Panc1 (cell line): ENCODE results near the gene RNF167. TPM values are rescaled to one million over a fixed set of nuclear protein-coding genes. Genes with fewer than 3 reads are reported as not detected.

Experiments used
- ATAC-seq: fragments of 200-7000 bp; cut with Tn5 transposase; 2 replicates; pipeline ENCODE4 v1.9.1; 2020; ENCODE audit warnings: mild to moderate bottlenecking, moderate library complexity
- BruUV-seq: library from RNA; stranded (reverse); fragments of 400-500 nt; replicated peaks from 2 replicates; lab custom pipeline; 2021; lab: Mats Ljungman, UMichigan
- CTCF ChIA-PET: fragments of 300-600 bp; sonication (Branson Sonifier 250); formaldehyde crosslinking; loops from one replicate; lab custom pipeline; 2022; ENCODE audit warnings: antibody characterized with exemption; lab: Charles Lee
- POLR2A ChIA-PET: fragments of 300-600 bp; sonication (Branson Sonifier 250); formaldehyde crosslinking; loops from one replicate; lab custom pipeline; 2022; ENCODE audit warnings: antibody characterized with exemption; lab: Charles Lee
- DNase-seq: peaks from one replicate; pipeline ENCODE4 v3.0.0-alpha.2; 2010; ENCODE audit warnings: low read depth, low spot score
- H3K27ac ChIP-seq: 2 replicates; pipeline ENCODE4 v1.5.1; 2011; ENCODE audit warnings: mild to moderate bottlenecking, low read length, inconsistent platforms
- H3K27me3 ChIP-seq: fragments of 200-500 bp; sonication (Bioruptor generic); 2 replicates; pipeline ENCODE4 v1.6.0; 2014; ENCODE audit warnings: low read length, inconsistent platforms; ENCODE audit not compliant: control insufficient read depth, insufficient read depth
- H3K36me3 ChIP-seq: fragments of 200-500 bp; sonication (Bioruptor generic); 2 replicates; pipeline ENCODE4 v1.5.1; 2014; ENCODE audit warnings: inconsistent platforms, mild to moderate bottlenecking, low read length, moderate library complexity; ENCODE audit not compliant: control insufficient read depth, insufficient read depth
- H3K4me1 ChIP-seq: 2 replicates; pipeline ENCODE4 v1.5.1; 2011; ENCODE audit warnings: inconsistent platforms, mild to moderate bottlenecking, low read length, moderate library complexity; ENCODE audit not compliant: control insufficient read depth, insufficient read depth
- H3K4me3 ChIP-seq, 2 experiments: 2 replicates each; pipeline ENCODE4 v1.5.1; 2011 to 2012; ENCODE audit warnings: low read depth in 2 of 2, low read length in 2 of 2, mild to moderate bottlenecking in 2 of 2, inconsistent platforms in 1 of 2, moderate library complexity in 1 of 2
- H3K9me3 ChIP-seq: fragments of 200-500 bp; sonication (Bioruptor generic); 2 replicates; pipeline ENCODE4 v1.5.1; 2014; ENCODE audit warnings: low read depth, mild to moderate bottlenecking, inconsistent platforms, low read length, moderate library complexity; ENCODE audit not compliant: control insufficient read depth, insufficient read depth
- POLR2AphosphoS5 ChIP-seq: IDR thresholded peaks from 2 replicates; pipeline ENCODE4 v1.6.1; 2012; ENCODE audit warnings: mild to moderate bottlenecking, low read depth, low read length, moderate library complexity
- SIN3A ChIP-seq: IDR thresholded peaks from 2 replicates; pipeline ENCODE4 v1.6.1; 2012; ENCODE audit warnings: low read depth, mild to moderate bottlenecking, low read length, moderate library complexity, borderline replicate concordance; ENCODE audit not compliant: insufficient read depth
- TCF7L2 ChIP-seq: IDR thresholded peaks from 2 replicates; pipeline ENCODE4 v1.6.1; 2011; ENCODE audit warnings: mild to moderate bottlenecking, low read depth, low read length, inconsistent platforms
- in situ Hi-C: cut with HindIII; loops from 2 replicates; pipeline ENCODE4 v1.10.0; 2016; ENCODE audit warnings: low sequenced_read_pairs, low pct_unique_long_range_greater_than_20kb
- intact Hi-C: fragments of 100-400 bp; cut with micrococcal nuclease; formaldehyde crosslinking; loops from one replicate; pipeline ENCODE4 v1.10.0; 2022; ENCODE audit not compliant: unreplicated experiment
- total RNA-seq: library from RNA; stranded (reverse); gene quantifications from one replicate; pipeline ENCODE4 v1.2.1, GENCODE V29; 2021; ENCODE audit not compliant: unreplicated experiment
- TF ChIP-seq, protein P1 (sequence below), 2 experiments: IDR thresholded peaks; 2 replicates each; pipeline ENCODE4 v1.6.1; 2011 to 2012; ENCODE audit warnings: low read depth in 2 of 2, control low read depth in 1 of 2, low read length in 1 of 2, mild to moderate bottlenecking in 1 of 2, moderate library complexity in 1 of 2; ENCODE audit not compliant: insufficient read depth in 1 of 2
- TF ChIP-seq, protein P2 (sequence below): fragments of 450-650 bp; IDR thresholded peaks from 2 replicates; pipeline ENCODE4 v1.5.1; 2017; ENCODE audit warnings: mild to moderate bottlenecking

RNF167 gene
- total RNA-seq, 1 experiment from 2014 or later: 95.8 TPM

DNA sequence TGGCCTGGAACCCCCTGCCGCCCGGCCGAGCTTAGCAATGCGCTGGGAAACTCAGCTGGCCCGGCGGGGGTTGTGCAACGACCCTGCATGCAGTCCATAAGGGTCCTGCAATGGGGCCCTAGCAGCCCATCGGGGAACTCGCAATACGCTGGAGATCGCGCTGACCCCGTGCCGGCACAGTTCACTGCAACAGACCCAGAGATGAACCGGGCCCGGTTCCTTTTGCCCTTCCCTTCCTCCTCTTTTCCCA is 597 bp upstream of the RNF167 start:
- peak overlapping the region; percentile 87 for H3K27ac ChIP-seq
- POLR2A ChIA-PET: no interaction called here
- no peak for DNase-seq
- H3K4me3 ChIP-seq: peak overlapping the region; percentile 90 to 92
- in situ Hi-C loops (no loop called here), intact Hi-C loops (no loop called here)
- TF ChIP-seq POLR2AphosphoS5 (no peak), SIN3A (no peak), TCF7L2 (no peak)
- TF ChIP-seq, protein P1, sequence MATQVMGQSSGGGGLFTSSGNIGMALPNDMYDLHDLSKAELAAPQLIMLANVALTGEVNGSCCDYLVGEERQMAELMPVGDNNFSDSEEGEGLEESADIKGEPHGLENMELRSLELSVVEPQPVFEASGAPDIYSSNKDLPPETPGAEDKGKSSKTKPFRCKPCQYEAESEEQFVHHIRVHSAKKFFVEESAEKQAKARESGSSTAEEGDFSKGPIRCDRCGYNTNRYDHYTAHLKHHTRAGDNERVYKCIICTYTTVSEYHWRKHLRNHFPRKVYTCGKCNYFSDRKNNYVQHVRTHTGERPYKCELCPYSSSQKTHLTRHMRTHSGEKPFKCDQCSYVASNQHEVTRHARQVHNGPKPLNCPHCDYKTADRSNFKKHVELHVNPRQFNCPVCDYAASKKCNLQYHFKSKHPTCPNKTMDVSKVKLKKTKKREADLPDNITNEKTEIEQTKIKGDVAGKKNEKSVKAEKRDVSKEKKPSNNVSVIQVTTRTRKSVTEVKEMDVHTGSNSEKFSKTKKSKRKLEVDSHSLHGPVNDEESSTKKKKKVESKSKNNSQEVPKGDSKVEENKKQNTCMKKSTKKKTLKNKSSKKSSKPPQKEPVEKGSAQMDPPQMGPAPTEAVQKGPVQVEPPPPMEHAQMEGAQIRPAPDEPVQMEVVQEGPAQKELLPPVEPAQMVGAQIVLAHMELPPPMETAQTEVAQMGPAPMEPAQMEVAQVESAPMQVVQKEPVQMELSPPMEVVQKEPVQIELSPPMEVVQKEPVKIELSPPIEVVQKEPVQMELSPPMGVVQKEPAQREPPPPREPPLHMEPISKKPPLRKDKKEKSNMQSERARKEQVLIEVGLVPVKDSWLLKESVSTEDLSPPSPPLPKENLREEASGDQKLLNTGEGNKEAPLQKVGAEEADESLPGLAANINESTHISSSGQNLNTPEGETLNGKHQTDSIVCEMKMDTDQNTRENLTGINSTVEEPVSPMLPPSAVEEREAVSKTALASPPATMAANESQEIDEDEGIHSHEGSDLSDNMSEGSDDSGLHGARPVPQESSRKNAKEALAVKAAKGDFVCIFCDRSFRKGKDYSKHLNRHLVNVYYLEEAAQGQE (IDR thresholded peaks at IDR 0.05; ENCODE audit: insufficient read depth in 1 of 2, low read depth in 2 of 2, low read length in 1 of 2): no peak
- TF ChIP-seq, protein P2, sequence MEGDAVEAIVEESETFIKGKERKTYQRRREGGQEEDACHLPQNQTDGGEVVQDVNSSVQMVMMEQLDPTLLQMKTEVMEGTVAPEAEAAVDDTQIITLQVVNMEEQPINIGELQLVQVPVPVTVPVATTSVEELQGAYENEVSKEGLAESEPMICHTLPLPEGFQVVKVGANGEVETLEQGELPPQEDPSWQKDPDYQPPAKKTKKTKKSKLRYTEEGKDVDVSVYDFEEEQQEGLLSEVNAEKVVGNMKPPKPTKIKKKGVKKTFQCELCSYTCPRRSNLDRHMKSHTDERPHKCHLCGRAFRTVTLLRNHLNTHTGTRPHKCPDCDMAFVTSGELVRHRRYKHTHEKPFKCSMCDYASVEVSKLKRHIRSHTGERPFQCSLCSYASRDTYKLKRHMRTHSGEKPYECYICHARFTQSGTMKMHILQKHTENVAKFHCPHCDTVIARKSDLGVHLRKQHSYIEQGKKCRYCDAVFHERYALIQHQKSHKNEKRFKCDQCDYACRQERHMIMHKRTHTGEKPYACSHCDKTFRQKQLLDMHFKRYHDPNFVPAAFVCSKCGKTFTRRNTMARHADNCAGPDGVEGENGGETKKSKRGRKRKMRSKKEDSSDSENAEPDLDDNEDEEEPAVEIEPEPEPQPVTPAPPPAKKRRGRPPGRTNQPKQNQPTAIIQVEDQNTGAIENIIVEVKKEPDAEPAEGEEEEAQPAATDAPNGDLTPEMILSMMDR: no peak
- no TSS peak for BruUV-seq
- no peaks in the 10 kb centered on the region for H3K9me3 ChIP-seq
- no peaks in the 10 kb centered on the region for H3K27me3 ChIP-seq
- CTCF ChIA-PET: interaction anchor here (0.6 kb wide), 1 partner anchor 120 kb away, joined by 4 read pairs; no protein-coding TSS in a partner anchor
- peaks cover 21% of the 10 kb centered on the region for H3K4me1 ChIP-seq
- no peak; the same call in 1 of the 2 replicates for ATAC-seq
- H3K36me3 ChIP-seq: peaks cover 11% of the 10 kb centered on the region

DNA sequence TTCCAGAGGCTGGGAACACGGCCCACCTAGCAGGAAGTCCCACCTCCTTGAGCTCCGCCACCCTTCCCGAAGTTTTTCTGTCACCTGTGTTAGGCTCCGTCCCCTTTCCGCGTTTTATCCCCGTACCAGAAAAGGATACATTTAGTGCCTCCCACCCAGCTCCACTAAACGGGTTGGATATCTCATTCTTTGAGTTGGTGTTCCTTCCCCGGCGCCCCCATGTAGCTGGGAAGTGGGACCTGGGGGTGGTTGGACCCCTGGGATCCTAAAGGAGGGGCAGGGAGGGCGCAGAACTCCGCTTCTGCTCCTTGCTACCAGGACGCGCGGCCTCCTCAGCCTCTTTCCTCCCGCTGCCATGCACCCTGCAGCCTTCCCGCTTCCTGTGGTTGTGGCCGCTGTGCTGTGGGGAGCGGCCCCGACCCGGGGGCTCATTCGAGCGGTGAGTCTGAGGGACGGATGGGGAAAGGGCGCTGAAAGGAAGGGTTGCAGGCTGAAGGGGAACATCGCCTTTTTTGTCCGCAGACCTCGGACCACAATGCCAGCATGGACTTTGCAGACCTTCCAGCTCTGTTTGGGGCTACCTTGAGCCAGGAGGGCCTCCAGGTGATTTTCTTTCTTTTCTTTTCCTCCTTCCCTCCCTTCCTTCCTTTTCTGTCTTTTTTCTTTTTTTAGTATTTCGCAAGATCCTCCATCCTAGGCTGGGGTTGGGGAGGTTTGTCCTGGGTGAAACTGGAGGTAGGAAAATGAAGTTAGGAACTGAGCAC is 669 bp downstream of the RNF167 start:
- in situ Hi-C loops (no loop called here), intact Hi-C loops (no loop called here)
- peaks cover 34% of the 10 kb centered on the region for H3K4me1 ChIP-seq
- DNase-seq (no peak), ATAC-seq (peak; percentile 80)
- H3K27ac ChIP-seq: peak overlapping the region; percentile 89
- ChIA-PET POLR2A (no interaction called here), CTCF (no interaction called here)
- BruUV-seq: TSS peak; percentile 90
- H3K9me3 ChIP-seq: no peaks in the 10 kb centered on the region
- TF ChIP-seq SIN3A (no peak; the same call in 1 of the 2 replicates), TCF7L2 (peak; percentile 11; the same call in 1 of the 2 replicates), POLR2AphosphoS5 (0 out of 2 replicates have a peak, but pooled peaks have one; percentile 61)
- TF ChIP-seq, protein P2: no peak
- H3K4me3 ChIP-seq: peak overlapping the region; percentile 90 to 92
- H3K27me3 ChIP-seq: no peaks in the 10 kb centered on the region
- peaks cover 11% of the 10 kb centered on the region for H3K36me3 ChIP-seq
